GM12864 (cell line): Measurements from ENCODE around the gene CSNK2B.

Source experiments
- DNase-seq: peaks from one replicate; pipeline ENCODE4 v3.0.0-alpha.2; 2011; ENCODE audit warnings: low read depth
- H3K4me3 ChIP-seq: 2 replicates; pipeline ENCODE4 v1.5.1; 2011; ENCODE audit warnings: mild to moderate bottlenecking, low read depth, low read length, control low read depth
- CTCF ChIP-seq: IDR thresholded peaks from 2 replicates; pipeline ENCODE4 v1.5.1; 2011; ENCODE audit warnings: low read depth, mild to moderate bottlenecking, moderate library complexity, low read length, control low read depth, inconsistent platforms; ENCODE audit errors: missing control alignments

The CSNK2B gene

GRCh38 chr6:31690231-31691077 lies 24.6 kb downstream of the CSNK2B start:
- H3K4me3 ChIP-seq, result no peak overlapping the region
- DNase-seq, result no peak
- no peak for TF ChIP-seq CTCF

- H3K4me3 ChIP-seq, result no peak overlapping the region
- TF ChIP-seq CTCF, result no peak
- DNase-seq, result no peak
Measured at GRCh38 chr6:31691078-31691463, 25.2 kb downstream of the CSNK2B start.

- DNase-seq, result no peak
- no peak for TF ChIP-seq CTCF
- H3K4me3 ChIP-seq, result no peak overlapping the region
Measured at GRCh38 chr6:31691564-31692108, 25.8 kb downstream of the CSNK2B start.

- no peak overlapping the region for H3K4me3 ChIP-seq
- no peak for TF ChIP-seq CTCF
- no peak for DNase-seq
Measured at GRCh38 chr6:31692353-31692752, 26.5 kb downstream of the CSNK2B start.

DNA sequence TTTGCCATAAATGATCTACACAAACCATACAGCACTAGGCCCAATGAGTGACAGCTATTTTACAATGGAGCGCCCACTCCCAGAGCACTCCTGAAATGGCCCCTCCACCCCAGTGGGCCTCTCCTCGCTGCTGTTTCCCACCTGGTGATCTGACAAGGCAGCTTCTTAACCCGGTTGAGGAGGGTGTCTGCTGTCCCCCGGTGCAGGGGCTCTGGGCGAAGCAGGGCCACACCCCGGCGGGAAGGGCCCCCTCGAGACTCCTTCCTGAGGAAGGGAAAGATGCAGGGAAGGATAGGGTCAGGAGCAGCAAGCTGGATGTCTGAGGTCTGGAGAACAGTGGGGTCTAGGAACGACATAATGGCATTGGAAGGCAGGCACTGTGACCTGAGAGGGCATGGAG lies 27.0 kb downstream of the CSNK2B start:
- DNase-seq, result no peak
- no peak overlapping the region for H3K4me3 ChIP-seq
- no peak for TF ChIP-seq CTCF

DNA sequence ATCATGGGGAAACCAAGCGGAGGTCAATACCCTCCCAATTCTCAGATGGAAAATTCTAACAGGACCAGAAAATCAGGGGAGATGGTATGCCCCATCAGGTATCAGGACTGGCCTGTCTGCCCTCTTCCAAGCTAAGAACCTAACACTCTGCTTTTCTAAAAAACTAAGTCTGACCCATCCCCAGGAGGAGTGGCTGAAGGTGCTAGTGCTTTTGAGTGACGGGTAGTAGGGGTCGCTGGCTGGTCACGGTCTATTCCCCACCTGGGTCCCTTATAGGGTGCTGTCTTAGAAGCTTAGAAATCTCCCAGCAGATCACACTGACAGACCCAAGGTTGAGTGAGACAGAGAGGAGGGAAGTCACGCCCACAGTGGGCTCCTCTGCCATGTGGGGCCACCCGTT lies 27.7 kb downstream of the CSNK2B start:
- no peak overlapping the region for H3K4me3 ChIP-seq
- no peak for TF ChIP-seq CTCF
- no peak for DNase-seq

DNA sequence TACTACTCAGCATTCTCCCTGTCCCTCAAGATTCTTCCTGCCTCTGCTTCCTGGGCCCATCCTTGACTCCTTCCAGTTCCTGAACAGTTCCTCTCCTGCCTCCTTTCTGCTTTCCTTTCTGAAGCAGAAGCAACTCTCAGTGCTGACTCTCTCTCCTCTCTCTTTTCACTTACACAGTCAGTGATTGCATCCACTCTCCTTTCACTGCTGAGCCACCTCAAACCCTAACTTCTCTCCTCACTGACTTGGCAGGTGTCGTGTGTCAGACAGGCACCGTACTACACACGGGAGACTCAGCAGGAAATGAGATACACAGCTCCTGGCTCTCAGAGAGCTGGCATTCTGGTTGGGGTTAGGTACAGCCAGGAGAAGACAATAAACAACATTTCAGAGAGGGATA lies 31.7 kb downstream of the CSNK2B start:
- no peak for TF ChIP-seq CTCF
- DNase-seq, result no peak

More for the DNA sequence above, 31.7 kb downstream of the CSNK2B start:
- H3K4me3 ChIP-seq, result no peak overlapping the region
